G401 (cell line): Measurements from ENCODE around the gene PLCB4. TPM values are rescaled to one million over a fixed set of nuclear protein-coding genes. Genes with fewer than 3 reads are reported as not detected.

Source experiments
- DNase-seq: peaks from one replicate; pipeline ENCODE4 v3.0.0-alpha.2; 2015; ENCODE audit warnings: low spot score
- in situ Hi-C: cut with HindIII; loops from 2 replicates; pipeline ENCODE4 v1.10.0; 2016; ENCODE audit warnings: low sequenced_read_pairs, mixed read lengths
- total RNA-seq: library from RNA; depleted of rRNA; stranded (reverse); fragments of >200 nt; shearing (Covaris generic); gene quantifications from 2 replicates; pipeline ENCODE4 v1.2.3, GENCODE V29; 2014

PLCB4 gene
- total RNA-seq, 1 experiment from 2014 or later: 2.4 TPM

DNA sequence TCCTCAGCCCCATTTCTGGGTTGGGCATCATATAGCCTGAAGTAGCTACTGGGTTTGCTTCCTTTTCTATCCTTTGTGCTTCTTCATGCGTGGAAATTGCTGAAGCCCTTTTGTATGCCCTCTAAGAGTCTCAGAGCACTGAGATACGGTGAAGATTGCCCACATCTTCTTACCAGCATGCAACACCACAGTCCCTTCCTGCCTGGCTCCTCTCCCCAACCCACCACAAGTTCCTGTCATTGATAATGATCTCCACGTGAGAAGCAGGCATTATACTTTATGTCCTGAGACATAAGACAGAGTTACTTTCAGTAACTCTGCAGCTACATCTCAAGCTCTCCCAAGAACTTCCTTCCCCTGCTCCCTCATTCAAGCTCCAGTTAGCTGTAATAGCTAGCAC is 15.8 kb upstream of the PLCB4 start:
- no peak for DNase-seq
- in situ Hi-C loops: no loop called here

DNA sequence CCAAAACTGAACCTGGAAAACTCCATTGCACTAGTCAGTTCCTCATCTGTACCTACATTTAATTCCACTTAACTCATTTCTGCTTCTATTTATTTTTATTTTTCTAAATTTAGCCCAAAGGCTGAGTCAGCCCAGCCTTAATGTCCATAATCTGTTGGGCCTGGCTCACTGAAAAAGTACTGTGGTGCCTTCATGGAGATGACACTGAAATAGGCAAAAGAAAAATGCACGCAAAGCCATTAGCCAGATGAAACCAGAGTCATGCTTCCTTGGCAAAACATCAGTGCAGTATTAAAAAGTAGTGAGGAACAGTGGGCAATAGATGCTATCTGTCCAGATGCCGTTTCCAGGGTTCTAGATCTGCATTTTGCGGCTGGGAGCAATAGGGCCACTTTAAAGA is 14.7 kb upstream of the PLCB4 start:
- no peak for DNase-seq
- in situ Hi-C loops: no loop called here

DNA sequence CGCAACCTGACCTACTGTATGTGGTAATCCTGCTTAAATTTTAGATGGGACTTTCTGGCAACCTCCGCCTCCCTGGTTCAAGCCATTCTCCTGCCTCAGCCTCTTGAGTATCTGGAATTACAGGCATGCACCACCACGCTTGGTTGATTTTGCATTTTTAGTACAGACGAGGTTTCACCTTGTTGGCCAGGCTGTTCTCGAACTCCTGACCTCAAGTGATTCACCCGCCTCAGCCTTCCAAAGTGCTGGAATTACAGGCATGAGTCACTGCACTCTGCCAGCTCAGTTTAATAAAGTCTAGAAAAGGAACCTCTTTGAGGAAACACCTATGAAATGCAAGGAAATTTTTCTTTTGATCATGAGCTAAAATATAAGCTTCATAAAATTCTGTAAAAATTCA is 9.0 kb upstream of the PLCB4 start:
- DNase-seq: no peak
- in situ Hi-C loops: no loop called here

DNA sequence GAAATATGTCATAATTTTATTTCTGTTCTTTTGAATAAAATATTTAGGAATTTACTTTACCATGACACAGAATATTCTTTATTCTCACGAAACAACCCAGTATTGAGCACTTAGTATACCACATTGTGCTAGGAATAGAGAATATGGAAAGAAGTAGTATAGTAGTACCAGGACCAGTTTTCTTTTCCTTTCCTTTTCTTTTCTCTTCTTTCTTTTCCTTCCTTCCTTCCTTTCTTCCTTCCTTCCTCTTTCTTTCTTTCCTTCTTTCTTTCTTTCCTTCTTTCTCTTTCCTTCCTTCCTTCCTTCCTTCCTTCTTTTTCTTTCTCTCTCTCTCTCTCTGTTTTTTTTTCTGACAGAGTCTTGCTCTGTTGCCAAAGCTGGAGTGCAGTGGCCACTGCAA is 7.5 kb upstream of the PLCB4 start:
- DNase-seq: no peak
- in situ Hi-C loops: no loop called here

DNA sequence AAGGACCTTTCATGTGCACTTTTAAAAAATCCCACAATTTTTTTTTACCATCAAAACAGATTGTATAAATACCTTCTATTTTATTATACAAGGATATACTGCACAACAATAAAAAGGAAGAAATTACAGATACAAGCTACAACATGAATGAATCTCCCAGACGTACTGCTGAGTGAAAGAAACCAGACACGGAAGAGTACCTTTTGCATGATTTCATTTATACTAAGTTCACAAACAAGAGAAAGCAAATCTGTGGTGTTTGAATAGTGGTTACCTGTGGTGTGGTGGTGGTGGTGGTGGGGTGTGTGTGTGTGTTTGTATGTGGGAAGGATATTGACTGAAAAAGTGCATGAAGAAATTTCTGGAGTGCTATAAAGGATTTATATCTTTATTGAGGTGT is 6.8 kb upstream of the PLCB4 start:
- no peak for DNase-seq
- in situ Hi-C loops: no loop called here

DNA sequence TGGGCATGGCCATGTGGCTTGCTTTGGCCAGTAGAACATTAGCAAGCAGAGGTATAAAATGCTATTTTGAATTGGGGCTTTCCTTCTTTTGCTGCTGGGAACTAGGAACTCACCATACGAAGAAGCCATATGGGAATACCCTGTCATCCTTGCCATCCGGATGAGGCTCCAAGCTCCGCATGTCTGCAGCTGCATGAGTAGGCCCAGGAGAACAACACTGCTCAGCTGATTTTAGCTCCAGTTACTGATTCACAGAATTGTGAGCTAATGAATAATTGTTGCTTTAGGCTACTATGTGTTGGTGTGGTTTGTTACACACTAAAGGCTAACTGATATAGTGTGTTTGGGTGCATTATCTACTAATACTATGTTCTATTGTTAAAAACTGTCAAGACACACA is 2.7 kb upstream of the PLCB4 start:
- DNase-seq: no peak
- in situ Hi-C loops: no loop called here

DNA sequence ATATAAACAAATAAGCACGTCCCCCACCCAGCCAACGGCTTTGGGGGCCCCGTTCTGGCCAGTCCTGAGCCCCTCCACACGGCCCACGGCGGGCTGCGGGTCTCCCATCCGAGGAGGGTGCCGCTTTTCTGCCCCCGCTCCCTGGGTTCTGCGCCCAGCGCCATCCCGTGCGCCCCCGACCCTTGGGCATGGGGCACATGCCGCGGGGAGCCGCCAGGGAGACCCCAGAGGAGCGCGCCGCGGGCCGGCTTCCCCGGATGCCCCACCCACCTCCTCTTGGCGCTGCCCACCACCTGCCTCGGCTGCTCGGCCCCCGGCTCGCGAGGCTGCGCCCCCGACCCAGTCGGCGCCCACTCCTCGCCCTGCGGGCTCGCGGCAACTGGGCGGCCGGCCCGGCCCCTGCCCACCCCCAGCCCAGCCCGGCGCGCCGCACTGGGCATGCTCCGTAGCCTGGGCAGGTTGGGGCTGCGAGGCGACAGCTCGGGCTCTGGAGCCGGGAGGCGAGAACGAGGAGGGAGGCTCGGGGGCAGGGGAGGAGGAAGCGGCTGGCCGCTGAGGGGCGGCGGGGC is 570 bp upstream of the PLCB4 start:
- peak; percentile 73 for DNase-seq
- in situ Hi-C loops: no loop called here

DNA sequence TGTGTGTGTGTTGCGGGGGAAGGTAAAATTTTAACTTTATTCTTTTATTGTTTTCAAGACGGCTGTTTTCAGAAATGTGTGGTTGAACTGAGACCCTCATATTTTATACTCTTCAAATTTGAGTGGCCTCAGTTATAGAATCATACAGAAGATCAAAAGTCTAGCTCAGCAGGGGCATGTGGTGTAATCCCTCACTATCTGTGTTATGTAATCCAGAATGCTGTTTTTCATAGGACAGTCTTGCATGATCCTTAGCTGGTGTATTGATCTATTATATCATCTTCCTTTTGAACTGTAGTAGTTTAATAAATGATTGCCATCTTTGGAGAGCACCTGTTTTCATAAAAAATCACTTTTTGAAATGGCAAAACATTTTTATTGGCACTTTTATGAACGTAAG is 1.4 kb downstream of the PLCB4 start:
- in situ Hi-C loops: no loop called here

DNA sequence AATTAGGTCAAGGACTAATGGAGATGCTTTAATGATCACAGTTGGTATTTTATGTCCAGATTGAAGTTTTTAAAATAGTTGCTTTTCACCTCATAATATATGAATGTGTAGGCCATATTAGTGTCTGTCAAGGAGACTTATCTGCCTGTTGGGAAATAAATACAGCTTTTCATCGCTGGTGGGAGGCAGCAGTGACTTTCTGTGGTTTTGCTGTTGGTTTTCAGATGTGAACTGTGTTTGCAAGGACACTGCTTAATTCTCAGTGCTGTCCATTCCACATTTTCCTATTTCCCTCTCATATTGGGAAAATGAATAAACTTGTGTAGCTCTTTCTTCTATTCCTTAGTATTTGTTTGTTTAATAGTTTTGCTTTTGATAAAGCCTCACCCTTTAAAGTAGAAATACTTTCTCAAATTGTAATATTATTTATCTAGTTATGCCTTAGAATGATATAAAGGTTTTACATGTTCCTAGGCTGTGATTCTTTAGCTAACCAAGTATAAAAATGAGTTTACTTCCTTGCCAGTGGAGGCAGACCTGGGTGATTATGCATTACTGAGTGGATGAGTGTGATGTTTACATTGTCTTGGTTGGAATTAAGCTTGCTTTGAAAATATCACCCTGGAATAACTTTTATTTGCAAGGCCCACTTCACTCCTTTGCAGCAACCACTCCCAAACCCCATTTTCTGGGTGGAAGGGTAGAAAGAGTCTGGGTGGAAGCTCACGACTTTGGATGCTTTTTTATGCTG is 3.3 kb downstream of the PLCB4 start:
- peak; percentile 53 for DNase-seq
- in situ Hi-C loops: no loop called here

More for the DNA sequence above, 1.4 kb downstream of the PLCB4 start:
- DNase-seq: peak; percentile 79

DNA sequence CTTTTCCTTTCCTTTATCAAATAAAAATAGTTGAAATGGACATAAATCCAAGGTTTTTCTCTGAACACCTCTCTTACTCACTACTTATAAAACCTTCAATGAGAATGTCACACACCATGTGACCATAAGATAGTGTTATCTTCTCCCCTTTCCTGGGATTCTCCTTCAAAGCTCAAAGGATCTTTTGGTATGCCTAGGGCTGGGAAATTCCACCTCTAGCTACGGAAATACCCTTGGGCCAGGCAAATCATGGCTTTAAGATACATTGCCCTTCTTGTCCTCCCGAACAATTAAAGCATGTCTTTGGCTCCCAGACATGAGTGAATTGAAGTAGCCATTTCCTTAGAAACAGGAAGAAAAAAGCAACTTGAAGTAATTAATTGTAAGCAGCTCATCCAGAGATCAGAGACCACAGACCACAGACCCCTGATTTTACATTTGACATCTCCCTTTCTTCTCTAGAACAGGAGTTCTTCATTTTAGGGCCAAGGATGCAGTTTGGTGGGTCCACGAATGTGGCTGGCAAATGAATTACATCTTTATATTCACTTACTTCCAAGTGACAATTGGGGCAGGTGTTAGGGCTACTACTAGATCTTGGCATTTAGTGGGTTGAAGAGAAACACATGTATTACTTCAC is 4.1 kb downstream of the PLCB4 start:
- in situ Hi-C loops: no loop called here
- no peak for DNase-seq

DNA sequence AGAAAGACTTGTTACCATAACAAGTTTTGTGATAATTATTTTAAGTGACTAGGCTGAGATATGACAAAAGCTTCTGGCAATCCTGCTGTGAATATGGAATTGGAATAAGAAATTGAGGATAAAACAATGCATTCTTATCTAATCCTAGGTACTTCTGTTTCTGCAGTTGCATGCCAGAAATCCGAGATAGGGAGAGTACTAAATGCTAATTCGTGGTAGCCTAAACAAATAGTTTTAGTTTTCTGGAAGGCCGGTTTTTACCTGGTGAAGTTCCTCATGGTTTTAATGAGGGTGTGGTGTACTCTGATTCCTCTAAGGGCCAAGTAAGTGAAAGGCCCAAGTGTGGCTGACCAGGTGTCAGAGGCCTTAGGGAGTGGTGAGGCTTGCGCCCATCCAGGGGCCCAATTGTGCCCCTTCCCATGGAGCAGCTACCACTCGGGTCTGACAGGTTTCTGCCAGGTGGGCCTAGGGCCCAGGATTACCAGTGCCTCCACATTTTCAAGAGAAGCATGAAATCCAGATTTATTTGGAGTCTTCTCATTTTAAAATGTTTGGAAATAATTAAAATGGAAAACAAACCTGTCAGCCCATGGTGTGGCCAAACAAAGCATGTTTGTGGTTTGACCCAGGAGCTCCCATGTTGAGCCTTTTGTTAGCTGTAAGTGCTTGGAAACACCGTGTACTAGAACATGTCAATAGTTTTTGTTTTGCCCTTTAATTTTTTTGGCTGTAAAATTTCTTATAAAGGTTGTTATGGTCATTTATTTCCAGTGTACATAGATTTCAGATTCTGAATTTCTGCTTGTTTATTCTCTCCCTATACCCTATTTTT is 6.6 kb downstream of the PLCB4 start:
- in situ Hi-C loops: no loop called here

DNA sequence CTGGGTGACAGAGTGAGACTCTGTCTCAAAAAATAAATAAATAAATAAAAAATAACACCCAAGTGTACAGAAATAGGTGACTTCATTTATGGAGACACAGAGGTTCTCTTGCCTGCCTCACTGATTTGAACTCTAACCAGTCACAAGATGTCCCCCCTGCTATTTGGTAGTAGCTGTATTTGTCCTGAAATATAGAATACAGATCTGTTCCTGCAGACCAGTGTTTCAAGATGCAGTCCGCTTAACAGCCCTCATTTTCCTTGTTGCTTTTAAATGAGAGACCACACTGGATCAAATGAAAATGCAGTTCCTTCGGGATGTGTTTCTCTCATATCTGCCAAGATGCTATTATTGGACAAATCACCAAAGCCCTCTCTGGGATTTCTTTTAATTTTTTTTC is 7.6 kb downstream of the PLCB4 start:
- DNase-seq: no peak
- in situ Hi-C loops: no loop called here

More for the DNA sequence above, 6.6 kb downstream of the PLCB4 start:
- DNase-seq: no peak

DNA sequence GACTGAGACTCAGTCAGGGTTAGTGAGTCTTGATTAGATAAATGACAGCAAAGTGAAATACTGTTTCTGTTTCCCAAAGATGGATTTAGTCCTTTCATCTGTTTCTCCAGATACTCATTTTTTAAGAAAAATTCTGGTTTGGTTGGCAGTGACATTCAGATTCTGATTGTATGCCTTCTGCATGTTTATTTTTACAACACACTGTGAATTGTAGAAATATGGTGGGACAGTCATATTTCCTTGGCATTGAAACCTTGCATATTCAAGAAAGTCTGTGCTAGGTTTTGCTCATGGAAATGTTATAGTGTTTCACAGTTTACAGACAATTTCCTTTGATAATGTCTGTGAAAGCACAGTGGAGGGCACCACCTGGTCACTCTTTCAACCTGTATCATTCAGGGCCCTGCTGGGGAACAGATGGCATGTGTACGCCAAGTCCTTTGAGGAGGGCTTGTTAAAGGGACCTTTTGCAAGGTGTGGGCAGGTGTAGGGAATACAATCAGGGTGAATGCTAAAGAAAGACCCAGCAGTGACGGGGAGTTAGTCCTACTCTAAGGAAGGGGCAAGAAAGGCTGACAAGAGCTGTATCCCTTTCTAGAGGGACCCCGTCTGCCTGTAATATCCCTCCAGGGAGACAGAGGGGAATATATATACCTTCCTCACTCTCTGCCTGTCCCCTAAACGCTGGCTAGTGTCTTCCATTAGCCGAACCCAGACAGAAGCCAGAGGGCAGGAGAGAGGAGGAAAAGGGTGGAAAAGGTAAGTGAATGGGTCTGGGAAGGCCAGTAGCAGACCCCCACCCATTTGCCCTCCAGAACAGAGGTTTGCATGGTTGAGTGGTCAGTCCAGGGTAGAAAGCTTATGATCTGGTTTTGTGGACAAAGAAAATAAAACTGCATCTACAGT is 10.2 kb downstream of the PLCB4 start:
- DNase-seq: peak; percentile 98
- in situ Hi-C loops: no loop called here

DNA sequence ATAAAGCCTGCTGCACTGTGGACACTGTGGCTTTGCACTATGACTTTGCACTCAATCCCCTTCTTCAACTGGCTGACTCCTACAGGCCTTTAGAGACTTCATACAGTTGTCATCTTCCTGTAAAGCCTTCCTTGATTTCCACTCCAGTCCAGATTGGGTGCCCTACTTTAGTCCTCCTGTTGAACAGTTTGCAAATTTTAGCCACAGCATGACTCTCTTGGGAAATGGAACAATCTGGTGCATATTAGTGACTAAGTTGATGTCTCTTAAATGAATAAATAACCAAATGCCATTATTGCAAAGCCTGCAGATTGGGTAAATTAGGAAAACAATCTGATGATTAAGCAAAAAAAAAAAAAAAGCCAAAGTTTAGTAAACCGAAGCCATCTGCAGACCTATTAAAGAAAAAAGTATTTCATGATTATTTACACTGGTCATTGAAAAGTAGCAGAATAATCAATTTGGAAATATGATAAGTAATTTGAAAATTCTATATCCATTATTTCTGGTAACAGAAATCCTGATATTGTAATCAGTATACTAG is 12.6 kb downstream of the PLCB4 start:
- peak; percentile 53 for DNase-seq
- in situ Hi-C loops: no loop called here

DNA sequence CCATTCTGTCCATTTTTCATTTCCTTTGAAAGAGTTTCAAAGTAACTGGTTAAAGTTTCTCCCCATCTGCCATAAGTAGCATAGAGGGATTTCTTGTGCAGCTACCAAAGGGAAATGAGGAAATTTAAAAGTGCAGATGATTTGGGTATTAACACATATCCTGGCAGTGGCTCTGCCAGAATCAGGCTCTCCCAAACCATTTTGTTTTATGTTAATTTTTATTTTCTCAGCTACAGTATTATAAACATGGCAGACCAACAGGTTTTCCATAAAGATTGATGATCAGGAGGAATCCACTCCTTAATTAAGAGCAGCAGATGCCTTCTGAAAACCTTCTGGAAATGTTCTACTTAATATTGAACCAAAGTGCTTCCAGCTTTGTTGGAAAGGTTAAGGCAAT is 13.9 kb downstream of the PLCB4 start:
- DNase-seq: no peak
- in situ Hi-C loops: no loop called here

DNA sequence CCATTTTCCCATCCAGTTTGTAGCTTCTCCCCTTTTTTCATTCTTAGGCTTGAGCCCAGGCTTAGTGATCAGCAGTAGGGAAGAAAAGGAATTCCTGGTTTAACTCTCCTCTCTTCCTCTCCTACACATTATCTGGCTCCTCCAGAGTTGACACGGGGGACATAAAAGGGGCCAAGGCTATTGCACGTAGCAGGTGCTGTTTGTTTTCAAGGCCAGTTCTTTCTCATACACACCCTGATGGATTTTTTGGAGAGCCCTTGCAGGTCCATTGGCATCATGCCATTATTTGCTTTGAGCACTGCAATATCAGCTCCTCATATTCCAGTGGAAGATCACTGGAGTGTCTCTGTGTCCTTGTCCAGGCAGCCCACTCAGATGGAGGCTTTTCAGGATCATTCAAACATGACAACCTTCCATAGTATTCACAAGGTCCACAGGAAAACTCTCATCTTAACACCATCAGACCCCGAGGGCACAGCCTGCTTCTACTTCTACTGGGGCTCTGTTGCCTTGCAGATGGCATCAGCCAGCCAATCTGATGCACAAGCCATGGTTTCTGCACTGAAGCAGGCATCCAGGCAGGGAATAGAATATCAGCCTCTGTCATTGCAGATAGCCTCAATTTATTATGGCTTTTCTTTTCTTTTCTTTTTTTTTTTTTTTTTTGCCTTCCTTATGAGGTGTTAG is 18.8 kb downstream of the PLCB4 start:
- in situ Hi-C loops: no loop called here
- DNase-seq: no peak

DNA sequence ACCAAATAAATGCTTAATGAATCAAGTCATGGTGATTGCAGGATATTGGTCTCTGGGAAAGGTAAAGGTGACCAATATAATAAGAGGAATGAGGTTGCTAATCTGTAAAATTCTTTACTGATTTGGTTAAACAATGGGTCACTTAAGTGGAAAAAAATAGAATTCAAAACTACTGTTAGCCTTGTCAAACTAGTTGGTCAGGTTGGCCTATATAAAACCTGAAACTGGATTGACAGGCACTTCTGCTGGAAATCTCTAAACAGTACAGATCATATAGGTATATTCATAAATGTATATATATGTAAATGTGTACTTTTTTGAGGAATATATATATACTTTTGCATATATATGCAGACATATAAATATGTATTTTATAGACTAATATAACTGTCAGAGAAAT is 19.7 kb downstream of the PLCB4 start:
- in situ Hi-C loops: no loop called here
- no peak for DNase-seq

DNA sequence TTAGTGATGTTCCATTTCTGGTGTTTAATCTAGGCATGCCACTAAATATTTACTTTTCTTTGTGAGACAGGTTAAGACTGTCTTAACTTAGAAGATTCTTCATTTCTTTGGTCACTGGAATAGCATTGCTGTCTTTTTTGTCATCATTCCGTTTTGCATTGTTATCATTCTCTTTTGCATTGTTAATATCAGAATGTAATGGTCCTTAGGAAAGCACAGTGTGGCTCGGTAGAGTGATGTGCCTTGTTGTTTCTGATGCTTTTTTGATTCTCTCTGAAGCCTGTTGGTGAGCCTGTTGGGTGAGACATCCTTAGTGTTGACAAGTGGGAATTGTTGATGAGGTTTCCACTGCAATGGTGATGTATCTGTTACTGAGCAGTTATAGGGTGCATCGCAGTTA is 23.2 kb downstream of the PLCB4 start:
- no peak for DNase-seq
- in situ Hi-C loops: no loop called here
